GM19372 (cell line): Measurements from ENCODE around the gene PPA1.
"Not testable (repeated sequence)": the region's sequence is repeated elsewhere in the genome, so short reads cannot be mapped to it uniquely, and the experiment has no call there.

Experiments
- ATAC-seq: cut with Tn5 transposase; IDR thresholded peaks from one replicate; pipeline ENCODE4 v1.9.1; 2021; ENCODE audit warnings: mild to moderate bottlenecking, low read depth, moderate library complexity; ENCODE audit not compliant: unreplicated experiment

Gene PPA1

DNA sequence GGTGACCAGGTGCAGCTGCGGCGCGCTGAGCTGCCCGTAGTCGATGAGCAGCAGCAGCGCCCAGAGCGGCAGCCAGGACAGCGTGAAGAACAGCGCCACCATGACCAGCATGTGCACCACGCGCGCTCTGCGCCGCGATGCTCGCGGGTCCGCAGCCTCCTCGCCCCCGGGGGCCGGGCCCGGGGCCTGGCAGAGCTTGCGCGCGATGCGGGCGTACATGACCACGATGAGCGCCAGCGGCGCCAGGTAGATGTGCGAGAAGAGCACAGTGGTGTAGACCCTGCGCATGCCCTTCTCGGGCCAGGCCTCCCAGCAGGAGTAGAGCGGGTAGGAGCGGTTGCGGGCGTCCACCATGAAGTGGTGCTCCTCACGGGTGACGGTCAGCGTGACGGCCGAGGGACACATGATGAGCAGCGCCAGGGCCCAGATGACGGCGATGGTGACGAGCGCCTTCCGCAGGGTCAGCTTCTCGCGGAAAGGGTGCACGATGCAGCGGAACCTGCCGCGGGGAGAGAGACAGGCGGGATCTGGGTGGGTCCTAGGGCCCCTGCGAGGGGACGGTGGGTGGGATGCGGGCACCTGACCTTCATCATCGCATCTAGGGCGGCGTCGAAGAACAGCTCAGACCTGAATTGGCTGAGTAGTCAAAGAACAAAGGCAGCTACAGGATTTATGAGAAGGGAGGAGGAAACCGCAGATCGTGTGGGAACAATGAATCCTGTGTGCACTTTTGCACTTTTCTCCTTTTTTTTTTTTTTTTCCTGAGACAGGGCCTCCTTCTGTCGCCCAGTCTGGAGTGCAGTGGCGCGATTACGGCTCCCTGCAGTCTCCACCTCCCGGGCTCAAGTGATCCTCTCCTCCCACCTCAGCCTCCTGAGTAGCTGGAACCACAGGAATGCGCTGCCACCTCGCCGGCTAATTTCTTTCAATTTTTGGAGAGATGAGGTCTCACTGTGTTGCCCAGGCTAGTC lies 22.4 kb upstream of the PPA1 start:
- ATAC-seq, result no peak

DNA sequence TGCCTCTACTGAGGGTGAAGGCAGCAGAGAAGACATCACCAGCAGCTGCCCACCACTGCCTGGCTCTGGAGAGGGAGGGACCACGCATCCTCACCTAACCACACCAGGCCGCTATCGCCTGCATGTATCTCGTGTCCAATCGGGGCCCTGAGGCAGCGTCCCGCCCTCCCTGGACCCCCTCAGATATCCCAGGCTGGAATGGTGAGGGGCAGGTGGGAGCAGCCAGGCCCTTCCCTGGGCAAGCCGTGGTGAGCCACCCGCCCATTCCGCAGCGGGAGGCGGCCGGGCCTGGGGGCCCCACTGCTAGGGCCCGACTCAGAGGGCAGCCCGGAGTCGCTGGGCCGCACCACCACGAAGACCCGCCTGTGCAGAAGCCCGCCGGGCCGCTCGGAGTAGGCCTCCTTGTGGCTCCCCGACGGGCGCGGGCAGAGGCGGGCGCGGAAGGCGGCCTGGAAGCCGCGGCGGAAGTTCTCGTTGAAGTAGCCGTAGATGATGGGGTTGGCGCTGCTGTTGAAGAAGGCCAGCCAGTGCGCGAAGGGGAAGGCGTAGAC lies 21.6 kb upstream of the PPA1 start:
- ATAC-seq, result no peak

GRCh38 chr10:70253878-70254765 lies 20.9 kb upstream of the PPA1 start:
- ATAC-seq, result no peak

GRCh38 chr10:70250961-70251680 lies 17.9 kb upstream of the PPA1 start:
- no peak for ATAC-seq

- no peak for ATAC-seq
Measured at GRCh38 chr10:70247360-70247759, 14.1 kb upstream of the PPA1 start.

DNA sequence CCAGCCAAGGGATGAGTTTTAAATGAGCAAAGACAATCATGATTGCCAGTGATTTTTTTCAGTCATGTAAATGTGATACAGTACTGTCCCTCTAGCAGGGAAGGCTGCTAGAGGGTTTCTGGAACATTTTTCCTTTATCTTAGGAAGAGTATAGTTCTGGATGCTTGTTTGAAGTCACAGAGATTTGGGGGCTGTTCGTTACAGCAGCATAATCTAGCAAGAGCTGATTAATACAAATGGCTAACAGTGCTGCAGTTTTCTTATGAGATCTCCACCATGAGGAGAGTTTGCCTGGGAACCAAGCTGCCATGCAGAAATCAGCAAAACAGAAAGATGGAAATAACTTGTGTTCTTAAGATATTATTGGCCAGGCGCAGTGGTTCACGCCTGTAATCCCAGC lies 7.9 kb upstream of the PPA1 start:
- no peak for ATAC-seq

DNA sequence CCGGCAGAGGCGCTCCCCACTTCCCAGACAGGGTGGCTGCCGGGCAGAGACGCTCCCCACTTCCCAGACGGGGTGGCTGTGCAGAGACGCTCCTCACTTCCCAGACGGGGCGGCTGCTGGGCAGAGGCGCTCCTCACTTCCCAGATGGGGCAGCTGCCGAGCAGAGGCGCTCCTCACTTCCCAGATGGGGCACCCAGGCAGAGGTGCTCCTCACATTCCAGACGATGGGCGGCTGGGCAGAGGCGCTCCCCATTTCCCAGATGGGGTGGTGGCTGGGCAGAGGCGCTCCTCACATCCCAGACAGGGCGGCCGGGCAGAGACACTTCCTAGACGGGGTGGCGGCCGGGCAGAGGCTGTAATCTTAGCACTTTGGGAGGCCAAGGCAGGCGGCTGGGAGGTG lies 6.8 kb upstream of the PPA1 start:
- ATAC-seq, result not testable (repeated sequence)

- not testable (repeated sequence) for ATAC-seq
Measured at GRCh38 chr10:70239077-70239976, 6.1 kb upstream of the PPA1 start.

DNA sequence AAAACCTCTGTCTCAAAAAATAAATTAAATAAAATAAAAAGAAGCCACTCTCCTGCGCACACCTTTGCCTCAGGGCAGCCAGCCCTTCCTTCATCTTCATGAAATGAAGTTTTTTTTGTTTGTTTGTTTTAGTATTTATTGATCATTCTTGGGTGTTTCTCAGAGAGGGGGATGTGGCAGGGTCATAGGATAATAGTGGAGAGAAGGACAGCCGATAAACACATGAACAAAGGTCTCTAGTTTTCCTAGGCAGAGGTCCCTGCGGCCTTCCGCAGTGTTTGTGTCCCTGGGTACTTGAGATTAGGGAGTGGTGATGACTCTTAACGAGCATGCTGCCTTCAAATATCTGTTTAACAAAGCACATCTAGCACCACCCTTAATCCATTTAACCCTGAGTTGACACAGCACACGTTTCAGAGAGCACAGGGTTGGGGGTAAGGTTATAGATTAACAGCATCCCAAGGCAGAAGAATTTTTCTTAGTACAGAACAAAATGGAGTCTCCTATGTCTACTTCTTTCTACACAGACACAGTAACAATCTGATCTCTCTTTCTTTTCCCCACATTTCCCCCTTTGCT lies 4.8 kb upstream of the PPA1 start:
- ATAC-seq, result not testable (repeated sequence)

DNA sequence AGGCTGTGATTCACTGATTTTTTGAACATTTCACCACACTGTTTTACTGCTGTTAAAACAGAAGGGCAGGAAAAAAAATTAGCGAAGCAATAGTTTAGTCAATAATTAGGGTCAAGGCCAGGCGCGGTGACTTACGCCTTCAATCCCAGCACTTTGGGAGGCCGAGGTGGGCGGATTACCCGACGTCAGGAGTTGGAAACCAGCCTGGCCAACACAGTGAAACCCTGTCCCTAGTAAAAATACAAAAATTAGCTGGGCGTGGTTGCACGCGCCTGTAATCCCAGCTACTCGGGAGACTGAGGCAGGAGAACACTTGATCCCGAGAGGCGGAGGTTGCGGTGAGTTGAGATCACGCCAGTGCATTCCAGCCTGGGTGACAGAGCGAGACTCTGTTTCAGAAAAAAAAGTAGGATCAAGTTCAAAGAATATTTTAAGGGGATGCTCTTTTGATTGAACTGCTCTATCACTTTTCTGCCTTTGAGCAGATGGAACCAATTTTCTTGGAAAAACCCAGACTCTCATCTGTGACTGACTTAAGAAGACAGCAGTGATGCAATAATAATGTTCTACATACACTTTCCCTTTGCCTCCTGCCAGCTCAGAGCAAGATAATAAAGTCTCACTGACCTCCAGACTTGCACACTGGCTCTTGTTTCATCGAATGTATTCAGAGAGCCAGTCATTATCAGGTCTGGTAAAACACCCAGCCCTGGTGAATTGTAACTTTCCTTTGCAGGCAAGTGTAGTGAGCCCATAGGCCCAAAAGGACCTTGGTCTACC lies 1.6 kb upstream of the PPA1 start:
- no peak for ATAC-seq

DNA sequence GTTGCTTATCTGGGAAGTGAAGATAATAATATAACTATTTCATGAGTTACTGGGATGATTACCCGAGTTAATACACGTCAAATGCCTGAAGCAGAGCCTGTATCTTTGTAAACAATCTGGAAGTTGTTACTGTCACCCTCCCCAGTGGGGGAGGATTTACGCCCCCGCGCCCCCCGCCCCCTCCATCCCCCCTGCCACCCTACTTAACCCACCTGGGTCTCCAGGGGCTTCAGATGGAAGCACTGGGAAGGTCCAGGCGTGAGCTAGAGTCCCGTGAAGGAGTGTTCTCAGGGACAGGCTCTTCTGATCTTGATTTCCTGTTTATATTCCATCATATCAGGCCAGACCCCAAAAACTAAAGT lies 691 bp upstream of the PPA1 start:
- no peak for ATAC-seq

DNA sequence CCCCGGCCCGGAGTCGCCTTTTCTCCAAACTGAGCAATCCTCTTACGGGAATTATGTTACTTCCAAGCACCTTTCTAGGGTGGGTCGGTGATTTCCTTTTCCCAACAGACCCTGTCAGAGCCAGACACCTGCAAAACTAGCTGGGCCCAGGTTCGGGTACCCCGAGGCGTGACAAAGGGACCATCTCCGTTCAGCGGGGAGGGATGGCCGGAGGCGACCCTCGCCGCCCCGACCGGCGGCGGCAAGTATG lies 445 bp downstream of the PPA1 start:
- ATAC-seq, result no peak

- no peak for ATAC-seq
Measured at GRCh38 chr10:70232155-70232858, 922 bp downstream of the PPA1 start.

- ATAC-seq, result no peak
Measured at GRCh38 chr10:70228491-70228890, 4.7 kb downstream of the PPA1 start.

DNA sequence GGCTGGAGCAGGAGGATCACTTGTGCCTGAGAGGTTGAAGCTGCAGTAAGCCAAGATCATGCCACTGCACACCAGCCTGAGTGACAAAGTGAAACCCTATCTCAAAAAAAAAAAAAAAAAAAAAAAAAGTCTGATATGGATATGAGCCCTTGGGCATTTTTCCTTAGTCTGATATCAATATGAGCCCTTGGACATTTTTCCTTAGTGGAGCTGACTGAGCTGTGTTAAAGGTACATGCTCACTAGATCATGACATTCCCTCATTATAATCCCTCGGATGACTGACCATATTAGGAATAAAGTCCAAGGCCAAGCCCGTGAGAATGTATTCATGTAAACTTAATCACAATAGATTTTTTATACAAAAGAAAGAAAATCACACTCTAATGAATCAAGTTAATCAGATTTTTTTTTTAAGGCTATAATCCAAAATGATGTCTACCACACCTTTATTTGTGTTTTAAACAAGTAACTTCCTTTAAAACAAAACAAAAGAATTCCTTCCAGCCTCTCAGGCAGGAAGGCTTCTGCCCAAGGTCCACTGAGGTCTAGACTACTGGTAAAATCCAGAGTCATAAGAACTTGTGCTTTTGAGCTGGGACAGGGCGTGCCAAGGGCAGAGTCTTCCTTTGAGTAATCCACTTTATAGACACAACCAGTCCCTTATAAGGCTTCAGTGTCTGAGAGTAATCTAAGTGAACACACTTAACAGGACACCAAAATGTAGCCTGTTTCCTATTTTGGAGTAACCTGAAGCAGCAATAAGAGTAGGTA lies 5.5 kb downstream of the PPA1 start:
- no peak for ATAC-seq

DNA sequence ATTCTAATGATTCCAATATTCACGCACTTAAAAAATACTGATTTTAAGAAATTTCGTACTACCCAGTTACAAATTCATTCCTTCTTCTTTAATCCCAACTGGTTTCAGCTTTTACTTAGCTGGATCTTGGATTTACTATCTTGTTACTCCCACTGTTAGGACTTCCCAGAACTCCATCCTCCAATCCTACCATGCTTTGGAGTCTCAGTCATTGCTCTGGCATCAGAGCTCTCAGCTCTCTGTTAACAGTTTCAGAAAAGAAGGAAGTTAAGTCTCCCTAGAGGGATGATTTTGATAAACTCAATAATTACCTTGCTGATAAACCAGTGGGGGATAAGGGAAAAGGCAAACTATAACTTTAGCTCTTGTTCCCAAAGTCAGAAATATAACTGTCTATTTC lies 9.5 kb downstream of the PPA1 start:
- ATAC-seq, result no peak

DNA sequence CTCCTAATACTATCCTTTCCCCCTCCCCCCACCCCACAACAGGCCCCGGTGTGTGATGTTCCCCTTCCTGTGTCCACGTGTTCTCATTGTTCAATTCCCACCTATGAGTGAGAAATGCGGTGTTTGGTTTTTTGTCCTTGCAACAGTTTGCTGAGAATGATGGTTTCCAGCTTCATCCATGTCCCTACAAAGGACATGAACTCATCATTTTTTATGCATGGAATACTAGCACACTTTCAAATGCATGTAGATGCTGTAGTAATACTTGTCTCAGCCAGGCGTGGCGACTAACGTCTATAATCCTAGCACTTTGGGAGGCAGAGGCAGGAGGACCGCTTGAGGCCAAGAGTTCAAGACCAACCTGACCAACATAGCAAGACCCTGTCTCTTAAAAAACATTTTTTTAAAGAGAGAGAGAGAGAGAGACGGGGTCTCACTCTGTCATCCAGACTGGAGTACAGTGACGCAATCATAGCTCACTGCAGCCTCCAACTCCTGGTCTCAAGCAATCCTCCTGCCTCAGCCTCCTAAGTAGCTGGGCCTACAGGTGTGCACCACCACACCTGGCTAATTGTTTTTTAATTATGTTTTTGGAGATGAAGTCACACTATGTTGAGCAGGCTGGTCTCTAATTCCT lies 10.3 kb downstream of the PPA1 start:
- not testable (repeated sequence) for ATAC-seq
